GM18861 (cell line): Measurements from ENCODE around the gene KLK3.
A peak's percentile ranks its signal among the peaks of the same experiment; 100 is the strongest.

Experiments used
- ATAC-seq: cut with Tn5 transposase; IDR thresholded peaks from one replicate; pipeline ENCODE4 v1.9.1; 2021; ENCODE audit not compliant: unreplicated experiment

KLK3 gene

GRCh38 chr19:50830266-50831025 is 24.3 kb upstream of the KLK3 start:
- ATAC-seq, result no peak

- no peak for ATAC-seq
These were observed 23.7 kb upstream of the KLK3 start for GRCh38 chr19:50831026-50831396.

GRCh38 chr19:50832666-50833065 is 22.0 kb upstream of the KLK3 start:
- ATAC-seq, result no peak

GRCh38 chr19:50833117-50833801 is 21.5 kb upstream of the KLK3 start, which contains the start of gene KLK15:
Gene KLK15 (minus strand): TSS chr19:50833574. CDS start chr19:50831492, 2,082 bp downstream.
- no peak for ATAC-seq

DNA sequence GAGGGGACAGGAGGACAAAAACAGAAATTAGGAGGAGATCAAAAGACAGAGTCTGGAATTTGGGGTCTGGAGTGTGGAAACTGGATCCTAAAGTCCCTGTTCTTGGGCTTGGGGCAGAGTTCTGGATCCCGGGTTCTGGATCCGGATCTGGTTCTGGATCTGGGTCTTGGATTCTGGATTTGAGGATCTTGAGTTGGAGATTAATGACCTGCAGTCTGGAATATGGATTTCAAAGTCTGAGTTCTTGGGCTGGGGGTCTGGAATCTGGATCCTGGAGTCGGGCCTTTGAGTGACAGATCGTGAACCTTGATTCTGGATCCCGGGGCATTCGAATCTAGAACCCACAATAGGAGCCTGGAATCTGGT is 20.9 kb upstream of the KLK3 start:
- ATAC-seq, result no peak

DNA sequence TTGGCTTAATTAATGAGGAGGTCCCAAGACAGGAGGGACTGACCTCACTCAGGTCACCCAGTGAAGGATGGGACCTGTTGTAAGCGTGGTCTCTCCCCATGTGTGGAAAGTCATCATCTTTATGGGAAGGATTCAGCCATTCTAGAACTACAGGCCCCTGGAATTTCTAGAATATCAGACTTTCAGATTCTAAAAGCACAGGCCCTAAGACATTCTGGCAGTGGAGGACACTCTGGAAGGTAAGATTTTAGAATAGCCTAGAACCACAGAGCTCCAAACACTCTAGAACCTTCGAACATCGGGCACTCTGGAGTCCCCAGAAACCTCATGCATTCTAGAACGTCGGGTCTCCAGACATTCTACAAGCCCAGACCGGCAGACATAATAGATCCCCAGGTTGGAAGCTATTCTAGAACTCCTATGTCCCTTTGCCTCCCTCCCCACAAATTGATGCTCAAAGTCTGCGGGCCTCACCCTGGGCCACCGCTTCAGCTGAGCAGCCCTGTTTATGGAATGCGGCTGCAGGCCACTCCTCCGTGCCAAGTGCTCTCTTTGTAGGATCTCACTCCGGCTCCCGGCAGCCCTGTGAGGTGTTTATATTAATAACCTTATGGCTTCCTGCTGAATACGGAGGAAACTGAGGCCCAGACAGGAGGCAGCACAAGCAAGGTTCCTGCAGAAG is 19.5 kb upstream of the KLK3 start:
- no peak for ATAC-seq

DNA sequence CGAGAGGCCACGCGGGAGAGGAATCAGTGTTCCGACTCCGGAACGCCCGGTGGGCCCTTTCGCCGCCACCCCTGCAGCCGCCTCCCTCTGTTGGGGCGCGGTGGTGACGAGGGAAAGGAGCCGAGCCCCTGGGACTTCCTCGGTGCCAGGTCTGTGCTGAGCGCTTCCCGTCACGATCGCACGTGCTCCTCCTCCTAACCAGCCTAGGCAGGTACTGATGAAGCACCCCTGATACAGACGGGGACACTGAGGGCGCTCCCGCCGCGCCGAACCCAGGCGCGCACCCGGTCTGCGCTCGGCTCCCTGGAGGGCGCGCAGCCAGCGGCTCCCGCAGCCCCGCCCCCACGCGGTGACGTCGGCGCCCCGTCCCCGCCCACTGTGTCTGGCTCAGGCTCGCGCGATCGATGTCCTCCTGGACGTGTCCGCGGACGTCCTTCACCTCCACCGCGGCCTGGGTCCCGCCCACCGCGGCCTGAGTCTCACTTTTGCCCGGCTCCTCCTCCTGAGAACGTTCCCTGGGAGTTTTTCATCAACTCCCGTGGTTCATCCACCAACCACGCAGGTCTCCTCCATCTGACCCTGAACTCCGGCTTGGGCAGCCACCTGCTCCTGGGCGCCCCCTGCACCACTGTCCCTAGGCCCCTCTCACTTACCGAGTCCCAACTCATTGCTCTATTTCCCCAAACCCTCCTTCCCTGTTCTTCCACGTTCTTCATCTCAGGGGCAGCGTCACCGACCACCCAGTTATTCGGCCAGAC is 18.8 kb upstream of the KLK3 start:
- ATAC-seq, result peak; percentile 61

DNA sequence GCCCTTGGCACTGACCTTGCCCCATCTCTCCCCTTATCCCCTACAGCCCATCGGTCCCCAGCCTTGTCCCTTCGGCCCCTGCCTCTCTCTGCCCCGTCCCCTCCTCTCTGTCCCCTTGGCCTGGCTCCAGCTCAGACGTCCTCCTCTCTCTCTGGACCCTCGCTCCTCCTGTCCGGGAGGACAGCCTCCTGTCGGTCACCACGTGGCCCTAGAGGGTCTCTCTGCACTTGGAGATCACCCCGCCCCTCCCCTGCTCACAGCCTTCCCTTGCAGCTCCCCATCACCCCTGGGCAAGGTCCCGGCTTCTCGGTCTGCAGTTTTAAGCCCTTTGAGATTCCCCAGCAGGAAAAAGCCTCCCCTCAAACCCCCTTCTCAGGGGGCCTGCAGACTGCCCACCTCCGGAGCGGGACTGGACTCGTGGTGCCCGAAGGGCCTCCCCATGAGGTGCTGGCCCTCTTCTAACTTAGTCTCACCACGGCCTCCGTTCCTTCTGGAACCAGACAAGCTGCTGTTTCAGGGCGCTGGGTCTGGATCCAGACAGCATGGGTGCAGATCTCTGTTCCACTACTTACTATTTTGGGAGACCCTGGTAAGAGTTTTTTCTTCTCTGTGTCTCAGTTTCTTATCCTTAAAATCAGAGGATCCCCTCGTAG is 18.0 kb upstream of the KLK3 start:
- no peak for ATAC-seq

DNA sequence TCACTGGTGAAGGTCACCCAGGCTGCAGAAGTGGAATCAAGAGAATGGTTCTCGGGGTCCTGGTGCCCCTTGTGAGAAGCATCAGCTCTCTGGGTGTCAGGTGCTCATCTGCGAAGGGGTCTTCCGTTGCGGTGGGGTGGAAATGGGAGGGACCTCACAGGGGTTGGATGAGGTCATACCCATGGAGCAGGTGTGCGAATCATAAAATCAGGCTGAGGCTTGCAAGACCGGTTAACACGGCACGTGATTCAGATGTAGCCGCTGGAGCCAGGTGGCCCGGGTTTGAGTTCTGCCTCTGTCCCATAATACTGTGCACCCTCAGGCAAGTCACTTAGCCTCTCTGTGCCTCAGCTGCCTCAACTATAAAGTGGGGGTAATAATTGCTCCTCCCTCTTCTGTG is 17.4 kb upstream of the KLK3 start:
- ATAC-seq, result no peak

DNA sequence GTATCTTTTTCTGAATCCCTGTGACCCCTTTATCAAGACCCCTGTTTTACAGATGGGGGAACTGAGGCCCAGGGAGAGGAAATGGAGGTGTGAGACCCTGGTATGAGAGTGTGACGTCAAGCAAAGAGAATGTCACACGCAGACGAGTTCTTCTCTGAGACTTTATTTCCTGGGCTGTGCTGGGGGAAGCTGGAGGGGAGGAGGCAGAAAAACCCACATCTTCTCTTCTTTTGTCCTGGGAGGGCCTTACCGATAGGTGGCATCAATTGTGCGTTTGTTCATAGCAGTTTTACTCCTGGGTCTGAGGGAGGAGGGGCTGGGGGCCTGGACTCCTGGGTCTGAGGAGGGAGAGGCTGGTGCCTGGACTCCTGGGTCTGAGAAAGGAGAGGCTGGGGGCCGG is 16.5 kb upstream of the KLK3 start:
- no peak for ATAC-seq

DNA sequence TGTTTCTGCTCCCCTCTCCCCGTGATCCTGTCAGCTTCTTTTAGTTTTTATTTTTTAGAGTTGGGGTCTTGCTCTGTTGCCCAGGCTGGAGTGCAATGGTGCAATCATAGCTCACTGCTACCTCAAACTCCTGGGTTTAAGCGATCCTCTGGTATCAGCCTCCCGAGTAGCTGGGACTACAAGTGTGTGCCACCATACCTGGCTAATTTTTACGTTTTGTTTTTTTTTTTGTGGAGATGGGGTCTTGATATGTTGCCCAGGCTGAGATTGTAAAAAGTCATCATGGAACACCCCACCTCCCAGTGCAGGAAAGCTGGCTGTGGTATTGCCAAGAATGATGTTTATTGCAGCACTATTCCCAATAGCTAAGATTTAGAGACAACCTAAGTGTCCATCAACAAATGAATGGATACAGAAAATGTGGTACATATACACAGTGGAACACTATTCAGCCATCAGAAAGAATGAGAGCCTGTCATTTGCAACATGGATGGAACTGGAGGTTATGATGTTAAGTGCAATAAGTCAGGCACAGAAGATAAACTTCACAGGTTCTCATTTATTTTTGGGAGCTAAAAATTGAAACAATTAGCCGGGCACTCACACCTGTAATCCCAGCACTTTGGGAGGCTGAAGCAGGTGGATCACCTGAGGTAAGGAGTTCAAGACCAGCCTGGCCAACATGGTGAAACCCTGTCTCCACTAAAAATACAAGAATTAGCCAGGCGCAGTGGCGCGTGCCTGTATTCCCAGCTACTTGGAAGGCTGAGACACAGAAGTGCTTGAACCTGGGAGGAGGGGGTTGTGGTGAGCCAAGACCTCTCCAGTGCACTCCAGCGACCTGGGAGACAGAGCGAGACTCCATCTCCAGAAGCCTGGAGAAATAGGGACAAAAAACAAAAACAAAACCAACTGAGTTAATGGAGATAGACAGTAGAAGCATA is 14.7 kb upstream of the KLK3 start:
- no peak for ATAC-seq

GRCh38 chr19:50842130-50842529 is 12.6 kb upstream of the KLK3 start:
- ATAC-seq, result no peak

- ATAC-seq, result no peak
These were observed 11.5 kb upstream of the KLK3 start for GRCh38 chr19:50843205-50843604.

GRCh38 chr19:50843701-50844221 is 11.0 kb upstream of the KLK3 start:
- no peak for ATAC-seq

DNA sequence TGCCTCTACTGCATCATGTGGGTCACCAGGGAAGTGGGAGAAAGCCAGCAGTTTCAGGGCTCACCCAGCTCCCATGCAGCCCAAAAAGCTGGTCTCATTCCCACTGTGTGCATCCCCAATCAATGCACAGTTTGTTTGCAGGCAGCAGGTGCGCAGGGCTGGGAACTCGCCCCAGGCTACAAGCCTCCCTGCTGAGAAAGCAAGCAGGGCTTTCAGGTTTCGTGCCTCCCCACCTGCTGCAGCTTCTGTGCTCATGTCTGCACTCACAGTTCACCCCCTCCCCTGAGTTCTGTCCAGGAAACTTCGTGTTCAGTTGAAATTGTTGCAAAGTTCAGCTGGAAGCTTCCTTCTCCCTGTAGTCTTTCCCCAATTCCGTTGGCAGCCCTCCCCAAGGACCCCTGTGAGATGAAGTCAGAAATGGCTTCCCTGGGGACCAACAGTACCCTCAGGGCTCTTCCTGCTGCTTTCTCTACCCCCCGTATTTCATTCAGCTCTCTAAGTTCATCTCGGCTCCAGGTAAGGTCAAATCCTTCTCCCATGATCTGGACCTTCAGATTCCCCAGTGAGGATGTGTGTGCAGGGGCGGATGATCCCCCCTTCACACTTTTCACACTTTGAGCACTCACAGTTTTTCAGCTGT is 10.3 kb upstream of the KLK3 start:
- no peak for ATAC-seq

- ATAC-seq, result no peak
These were observed 4.0 kb upstream of the KLK3 start for GRCh38 chr19:50850738-50851137.

- ATAC-seq, result no peak
These were observed 3.1 kb upstream of the KLK3 start for GRCh38 chr19:50851620-50852019.

- no peak for ATAC-seq
These were observed 2.7 kb downstream of the KLK3 start for GRCh38 chr19:50857366-50857765.

DNA sequence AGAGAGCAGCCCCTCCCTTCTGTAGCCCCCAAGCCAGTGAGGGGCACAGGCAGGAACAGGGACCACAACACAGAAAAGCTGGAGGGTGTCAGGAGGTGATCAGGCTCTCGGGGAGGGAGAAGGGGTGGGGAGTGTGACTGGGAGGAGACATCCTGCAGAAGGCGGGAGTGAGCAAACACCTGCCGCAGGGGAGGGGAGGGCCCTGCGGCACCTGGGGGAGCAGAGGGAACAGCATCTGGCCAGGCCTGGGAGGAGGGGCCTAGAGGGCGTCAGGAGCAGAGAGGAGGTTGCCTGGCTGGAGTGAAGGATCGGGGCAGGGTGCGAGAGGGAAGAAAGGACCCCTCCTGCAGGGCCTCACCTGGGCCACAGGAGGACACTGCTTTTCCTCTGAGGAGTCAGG is 4.2 kb downstream of the KLK3 start:
- ATAC-seq, result no peak
